Smooth muscle cell (in vitro differentiated cells): ENCODE measurements around the gene ZNF566. TPM values are rescaled to one million over a fixed set of nuclear protein-coding genes. Genes with fewer than 3 reads are reported as not detected.
A peak's percentile ranks its signal among the peaks of the same experiment; 100 is the strongest.

Experiments used
- DNase-seq: peaks from one replicate; lab custom pipeline; 2025; ENCODE audit not compliant: unreplicated experiment; lab: John Stamatoyannopoulos, UW
- H2AFZ ChIP-seq: fragments of 200-600 bp; sonication (generic); 2 replicates; pipeline ENCODE4 v1.6.0; 2016; ENCODE audit warnings: antibody characterized with exemption, low read depth, mild to moderate bottlenecking
- H3F3A ChIP-seq: fragments of 200-600 bp; sonication (generic); 2 replicates; pipeline ENCODE4 v1.6.0; 2017; ENCODE audit warnings: antibody characterized with exemption, low read depth
- H3K27ac ChIP-seq: fragments of 200-600 bp; sonication (generic); 2 replicates; pipeline ENCODE4 v1.5.1; 2016; ENCODE audit warnings: low read depth, mild to moderate bottlenecking
- H3K27me3 ChIP-seq: fragments of 200-600 bp; sonication (generic); 2 replicates; pipeline ENCODE4 v1.6.1; 2016; ENCODE audit warnings: low read depth, mild to moderate bottlenecking
- H3K36me3 ChIP-seq: fragments of 200-600 bp; sonication (generic); 2 replicates; pipeline ENCODE4 v1.5.1; 2016; ENCODE audit warnings: low read depth
- H3K4me1 ChIP-seq: fragments of 200-600 bp; sonication (generic); 2 replicates; pipeline ENCODE4 v1.5.1; 2016; ENCODE audit warnings: low read depth
- H3K4me2 ChIP-seq: fragments of 200-600 bp; sonication (generic); 2 replicates; pipeline ENCODE4 v1.6.0; 2016; ENCODE audit warnings: mild to moderate bottlenecking
- H3K4me3 ChIP-seq: fragments of 200-600 bp; sonication (generic); 2 replicates; pipeline ENCODE4 v1.5.1; 2016; ENCODE audit warnings: mild to moderate bottlenecking
- H3K79me2 ChIP-seq: fragments of 200-600 bp; sonication (generic); 2 replicates; pipeline ENCODE4 v1.6.0; 2016; ENCODE audit warnings: low read depth, mild to moderate bottlenecking
- H3K9ac ChIP-seq: fragments of 200-600 bp; sonication (generic); 2 replicates; pipeline ENCODE4 v1.6.0; 2016; ENCODE audit warnings: low read depth
- H3K9me3 ChIP-seq: fragments of 200-600 bp; sonication (generic); replicated peaks from 2 replicates; pipeline ENCODE4 v1.5.1; 2016; ENCODE audit warnings: low read depth
- H4K20me1 ChIP-seq: fragments of 200-600 bp; sonication (generic); 2 replicates; pipeline ENCODE4 v1.6.0; 2016; ENCODE audit warnings: low read depth
- WGBS: methylation state at CpG from one replicate; pipeline ENCODE4 v1.1.7; 2016; ENCODE audit warnings: low lambda C conversion rate; 5-methylcytosine and 5-hydroxymethylcytosine counted together
- polyA plus RNA-seq: library from polyadenylated mRNA; unstranded; fragments of >200 nt; fragmentation: Nextera tagmentation; extraction: Ambion mirVana; gene quantifications from 2 replicates; pipeline ENCODE4 v1.2.1, GENCODE V29; 2016
- total RNA-seq: library from RNA; depleted of rRNA; stranded (reverse); fragments of >200 nt; gene quantifications from 2 replicates; pipeline ENCODE4 v1.2.3, GENCODE V29; 2014
- TF ChIP-seq, protein P1 (sequence below): fragments of 200-600 bp; sonication (generic); IDR thresholded peaks from 2 replicates; pipeline ENCODE4 v1.5.1; 2017; ENCODE audit warnings: borderline replicate concordance, mild to moderate bottlenecking, antibody characterized with exemption; ENCODE audit not compliant: insufficient read depth, poor library complexity, severe bottlenecking

ZNF566 gene
- total and polyA plus RNA-seq, 2 experiments from 2014 or later = 3.5 to 6.9 TPM

DNA sequence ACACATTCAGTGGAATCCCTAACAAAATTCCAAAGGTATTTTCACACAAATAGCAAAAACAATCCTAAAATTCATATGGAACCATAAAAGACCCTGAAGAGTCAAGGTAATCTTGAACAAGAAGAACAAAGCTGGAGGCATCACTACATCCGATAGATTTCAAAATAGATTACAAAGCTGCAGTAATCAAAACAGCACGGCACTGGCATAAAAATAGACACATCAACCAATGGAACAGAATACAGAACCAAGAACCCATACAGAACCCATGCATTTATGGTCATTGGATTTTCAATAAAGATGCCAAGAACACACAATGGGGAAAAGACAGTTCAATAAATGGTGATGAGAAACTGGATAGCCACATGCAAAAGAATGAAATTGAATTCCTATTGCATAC, 32.5 kb downstream of the ZNF566 start:
- Histone ChIP-seq H2AFZ (no peak overlapping the region), H3K4me3 (no peak overlapping the region), H3K36me3 (peaks cover 31% of the 10 kb centered on the region), H3K4me1 (no peaks in the 10 kb centered on the region), H3K27me3 (no peaks in the 10 kb centered on the region), H3K9me3 (peaks cover 13% of the 10 kb centered on the region), H3F3A (no peaks in the 10 kb centered on the region), H3K4me2 (no peak overlapping the region), H3K9ac (no peak overlapping the region), H3K27ac (no peak overlapping the region), H3K79me2 (no peaks in the 10 kb centered on the region), H4K20me1 (no peaks in the 10 kb centered on the region)
- WGBS = 98% methylated on average over 2 of the region's 2 CpGs
- no peak for DNase-seq
- TF ChIP-seq, protein P1, sequence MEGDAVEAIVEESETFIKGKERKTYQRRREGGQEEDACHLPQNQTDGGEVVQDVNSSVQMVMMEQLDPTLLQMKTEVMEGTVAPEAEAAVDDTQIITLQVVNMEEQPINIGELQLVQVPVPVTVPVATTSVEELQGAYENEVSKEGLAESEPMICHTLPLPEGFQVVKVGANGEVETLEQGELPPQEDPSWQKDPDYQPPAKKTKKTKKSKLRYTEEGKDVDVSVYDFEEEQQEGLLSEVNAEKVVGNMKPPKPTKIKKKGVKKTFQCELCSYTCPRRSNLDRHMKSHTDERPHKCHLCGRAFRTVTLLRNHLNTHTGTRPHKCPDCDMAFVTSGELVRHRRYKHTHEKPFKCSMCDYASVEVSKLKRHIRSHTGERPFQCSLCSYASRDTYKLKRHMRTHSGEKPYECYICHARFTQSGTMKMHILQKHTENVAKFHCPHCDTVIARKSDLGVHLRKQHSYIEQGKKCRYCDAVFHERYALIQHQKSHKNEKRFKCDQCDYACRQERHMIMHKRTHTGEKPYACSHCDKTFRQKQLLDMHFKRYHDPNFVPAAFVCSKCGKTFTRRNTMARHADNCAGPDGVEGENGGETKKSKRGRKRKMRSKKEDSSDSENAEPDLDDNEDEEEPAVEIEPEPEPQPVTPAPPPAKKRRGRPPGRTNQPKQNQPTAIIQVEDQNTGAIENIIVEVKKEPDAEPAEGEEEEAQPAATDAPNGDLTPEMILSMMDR = no peak

DNA sequence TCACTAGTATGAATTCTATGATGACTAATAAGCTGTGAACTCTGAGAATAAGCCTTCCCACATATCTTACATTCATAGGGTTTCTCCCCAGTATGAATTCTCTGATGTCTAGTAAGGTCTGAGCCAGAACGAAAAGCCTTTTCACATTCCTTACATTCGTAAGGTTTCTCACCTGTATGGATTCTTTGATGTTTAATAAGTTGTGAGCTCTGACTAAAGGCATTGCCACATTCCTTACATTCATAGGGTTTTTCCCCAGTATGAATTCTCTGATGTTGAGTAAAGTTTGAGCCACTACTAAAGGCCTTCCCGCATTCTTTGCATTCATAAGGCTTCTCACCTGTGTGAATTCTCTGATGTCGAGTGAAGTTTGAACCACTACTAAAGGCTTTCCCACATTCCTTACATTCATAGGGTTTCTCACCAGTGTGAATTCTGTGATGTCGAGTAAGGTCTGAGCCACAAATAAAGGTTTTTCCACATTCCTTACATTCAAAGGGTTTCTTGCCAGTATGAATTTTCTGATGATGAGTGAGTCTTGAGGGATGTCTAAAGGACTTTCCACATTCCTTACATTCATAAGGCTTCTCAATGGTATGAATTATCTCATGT, 40.2 kb downstream of the ZNF566 start:
- Histone ChIP-seq H3K27ac (no peak overlapping the region), H3K4me2 (no peak overlapping the region), H3K27me3 (no peaks in the 10 kb centered on the region), H2AFZ (no peak overlapping the region), H3K36me3 (peaks cover 54% of the 10 kb centered on the region), H3K9me3 (peaks cover 61% of the 10 kb centered on the region), H4K20me1 (no peaks in the 10 kb centered on the region), H3F3A (no peaks in the 10 kb centered on the region), H3K4me3 (peak overlapping the region; percentile 21), H3K9ac (no peak overlapping the region), H3K4me1 (no peaks in the 10 kb centered on the region), H3K79me2 (no peaks in the 10 kb centered on the region)
- WGBS = 92% methylated on average over 5 of the region's 5 CpGs
- DNase-seq = no peak
- TF ChIP-seq, protein P1 = no peak

GRCh38 chr19:36441339-36441738, 48.0 kb downstream of the ZNF566 start:
- Histone ChIP-seq H3K27me3 (no peaks in the 10 kb centered on the region), H3K79me2 (no peaks in the 10 kb centered on the region), H3K9me3 (peaks cover 18% of the 10 kb centered on the region), H2AFZ (no peak overlapping the region), H3K27ac (no peak overlapping the region), H3K4me3 (no peak overlapping the region), H3K36me3 (peaks cover 4% of the 10 kb centered on the region), H4K20me1 (no peaks in the 10 kb centered on the region), H3K4me1 (no peaks in the 10 kb centered on the region), H3F3A (no peaks in the 10 kb centered on the region), H3K9ac (no peak overlapping the region), H3K4me2 (no peak overlapping the region)
- no peak for DNase-seq
- 88% methylated on average over 1 of the region's 1 CpG for WGBS
- TF ChIP-seq, protein P1 = no peak

- Histone ChIP-seq H3K9me3 (no peaks in the 10 kb centered on the region), H3K27me3 (no peaks in the 10 kb centered on the region), H3K36me3 (no peaks in the 10 kb centered on the region), H4K20me1 (no peaks in the 10 kb centered on the region), H3K4me3 (no peak overlapping the region), H3K27ac (no peak overlapping the region), H3F3A (no peaks in the 10 kb centered on the region), H3K9ac (no peak overlapping the region), H3K4me1 (no peaks in the 10 kb centered on the region), H3K79me2 (no peaks in the 10 kb centered on the region), H3K4me2 (no peak overlapping the region), H2AFZ (no peak overlapping the region)
- TF ChIP-seq, protein P1 = no peak
- WGBS = 63% methylated on average over 2 of the region's 2 CpGs
- no peak for DNase-seq
Measured at GRCh38 chr19:36436531-36436930, 52.8 kb downstream of the ZNF566 start.
